Mucosa of rectum (tissue), 2 donors: ENCODE data around the gene SLC9A2.

Source experiments
- H3K27ac ChIP-seq, 2 donors: one replicate each; pipeline ENCODE4 v1.7.0; 2013; ENCODE audit warnings: inconsistent platforms in 2 of 2, low read depth in 2 of 2, low read length in 2 of 2
- H3K27me3 ChIP-seq, 2 donors: one replicate each; pipeline ENCODE4 v1.7.0; 2013; ENCODE audit warnings: low read length in 2 of 2; ENCODE audit not compliant: control insufficient read depth in 2 of 2, insufficient read depth in 2 of 2
- H3K36me3 ChIP-seq, 2 donors: one replicate each; pipeline ENCODE4 v1.7.0; 2013; ENCODE audit warnings: low read length in 2 of 2; ENCODE audit not compliant: control insufficient read depth in 2 of 2, insufficient read depth in 2 of 2
- H3K4me1 ChIP-seq, 2 donors: one replicate each; pipeline ENCODE4 v1.7.0; 2013; ENCODE audit warnings: low read length in 2 of 2, mild to moderate bottlenecking in 1 of 2; ENCODE audit not compliant: control insufficient read depth in 2 of 2, insufficient read depth in 2 of 2
- H3K4me3 ChIP-seq, 2 donors: one replicate each; pipeline ENCODE4 v1.7.0; 2013; ENCODE audit warnings: low read length in 2 of 2
- H3K9ac ChIP-seq, 2 donors: one replicate each; pipeline ENCODE4 v1.7.0; 2013; ENCODE audit warnings: low read length in 2 of 2, low read depth in 1 of 2, mild to moderate bottlenecking in 1 of 2
- H3K9me3 ChIP-seq, 2 donors: one replicate each; pipeline ENCODE4 v1.7.0; 2013; ENCODE audit warnings: low read length in 2 of 2; ENCODE audit not compliant: control insufficient read depth in 2 of 2
- donor health status: healthy.
- donor health status: Normal muscosa, but diverticular disease.

SLC9A2 gene

GRCh38 chr2:102748107-102748506 lies 128.8 kb downstream of the SLC9A2 start:
- Histone ChIP-seq H3K4me3 (no peak overlapping the region), H3K36me3 (no peaks in the 10 kb centered on the region), H3K9me3 (no peaks in the 10 kb centered on the region), H3K27me3 (no peaks in the 10 kb centered on the region), H3K27ac (no peak overlapping the region), H3K9ac (no peak overlapping the region), H3K4me1 (no peaks in the 10 kb centered on the region)

- no peaks in the 10 kb centered on the region for H3K36me3 ChIP-seq
- no peak overlapping the region for H3K27ac ChIP-seq
- no peaks in the 10 kb centered on the region for H3K27me3 ChIP-seq
- H3K9me3 ChIP-seq: no peaks in the 10 kb centered on the region
- H3K4me3 ChIP-seq: no peak overlapping the region
- no peaks in the 10 kb centered on the region for H3K4me1 ChIP-seq
- H3K9ac ChIP-seq: no peak overlapping the region
Observed at GRCh38 chr2:102749938-102750337, 130.6 kb downstream of the SLC9A2 start.

DNA sequence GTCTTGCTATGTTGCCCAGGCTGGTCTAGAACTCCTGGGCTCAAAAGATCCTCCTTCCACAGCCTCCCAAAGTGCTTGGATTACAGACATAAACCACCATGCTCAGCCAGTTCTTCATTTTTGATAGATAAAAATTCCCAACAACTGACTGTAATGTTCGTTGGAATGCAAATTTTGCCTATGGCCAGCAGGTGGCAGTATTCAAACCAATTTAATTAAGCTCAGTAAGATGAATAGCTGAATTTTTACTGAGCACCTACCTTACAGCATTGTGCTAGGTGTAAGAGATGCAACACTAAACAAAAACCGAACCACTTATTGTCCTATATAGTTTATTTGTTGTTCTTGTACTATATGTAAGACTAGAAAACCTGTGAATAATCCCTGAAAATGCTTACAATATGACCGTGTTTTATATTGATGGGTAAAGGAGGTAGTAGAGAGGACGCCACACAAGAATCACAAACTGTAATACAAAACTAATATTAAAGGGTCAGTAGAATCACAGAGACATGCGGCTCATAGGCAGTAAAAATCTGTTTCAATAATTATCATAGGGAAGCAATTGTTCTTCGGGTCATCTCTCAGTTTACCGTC lies 134.3 kb downstream of the SLC9A2 start:
- H3K4me1 ChIP-seq: no peaks in the 10 kb centered on the region
- no peaks in the 10 kb centered on the region for H3K36me3 ChIP-seq

DNA sequence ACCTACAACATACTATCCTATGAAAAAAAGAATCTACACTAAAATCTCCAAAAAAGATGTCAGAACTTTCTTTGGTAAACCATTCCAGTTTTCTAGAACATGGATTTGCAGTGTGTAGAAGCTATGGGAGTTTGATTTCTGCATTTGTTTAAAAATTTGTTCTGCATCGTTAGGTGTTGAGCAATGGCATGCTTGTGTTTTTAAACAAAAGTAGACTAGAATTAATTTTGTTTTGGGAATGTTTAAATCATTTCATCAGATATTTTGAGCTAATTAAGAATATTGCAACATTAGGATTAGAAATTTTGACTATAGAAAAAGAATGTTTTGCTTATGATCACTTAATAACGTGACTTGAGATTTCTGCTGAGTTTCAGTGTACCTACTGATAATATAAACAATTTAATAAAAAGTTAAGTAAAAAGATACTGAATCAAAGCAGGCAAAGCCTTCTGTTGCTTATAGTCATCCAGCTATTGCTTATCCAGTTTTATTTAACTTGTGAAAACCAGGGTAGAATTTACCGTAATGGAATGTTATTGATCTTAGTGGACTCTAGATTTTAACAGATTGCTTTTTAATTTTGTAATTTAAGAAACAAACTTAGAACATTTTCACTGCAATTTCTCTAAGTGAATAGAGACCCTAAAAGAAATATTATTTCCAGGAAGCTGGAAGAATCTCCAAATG lies 135.2 kb downstream of the SLC9A2 start:
- Histone ChIP-seq H3K27me3 (no peaks in the 10 kb centered on the region), H3K9ac (no peak overlapping the region), H3K4me3 (no peak overlapping the region), H3K9me3 (no peaks in the 10 kb centered on the region), H3K4me1 (no peaks in the 10 kb centered on the region), H3K27ac (no peak overlapping the region), H3K36me3 (no peaks in the 10 kb centered on the region)

More for the DNA sequence above, 134.3 kb downstream of the SLC9A2 start:
- Histone ChIP-seq H3K9ac (no peak overlapping the region), H3K4me3 (no peak overlapping the region), H3K27me3 (no peaks in the 10 kb centered on the region), H3K9me3 (no peaks in the 10 kb centered on the region), H3K27ac (no peak overlapping the region)

GRCh38 chr2:102755284-102755683 lies 135.9 kb downstream of the SLC9A2 start:
- no peaks in the 10 kb centered on the region for H3K27me3 ChIP-seq
- H3K9me3 ChIP-seq: no peaks in the 10 kb centered on the region
- H3K4me1 ChIP-seq: no peaks in the 10 kb centered on the region
- no peak overlapping the region for H3K4me3 ChIP-seq
- H3K9ac ChIP-seq: no peak overlapping the region
- H3K27ac ChIP-seq: no peak overlapping the region
- no peaks in the 10 kb centered on the region for H3K36me3 ChIP-seq

DNA sequence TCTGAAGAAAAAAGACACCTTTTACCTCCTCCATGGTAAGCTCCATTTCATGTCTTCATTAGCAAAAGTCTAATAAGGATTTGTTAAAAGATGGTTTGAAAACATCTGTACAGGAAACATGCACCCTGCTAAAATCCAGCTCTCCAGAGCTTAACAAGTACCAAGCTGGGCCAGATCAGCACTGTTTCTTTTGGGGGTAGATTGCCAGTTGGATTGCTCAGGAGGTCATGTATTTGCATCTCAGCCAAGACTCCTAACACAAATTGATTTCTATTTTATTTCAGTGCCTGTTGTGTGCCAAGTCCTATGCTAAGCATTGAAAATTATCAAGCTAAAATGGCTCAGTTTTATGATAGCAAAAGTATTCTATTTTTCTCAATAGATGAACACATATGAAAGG lies 139.1 kb downstream of the SLC9A2 start:
- Histone ChIP-seq H3K4me1 (no peaks in the 10 kb centered on the region), H3K36me3 (no peaks in the 10 kb centered on the region), H3K9me3 (no peaks in the 10 kb centered on the region), H3K27ac (no peak overlapping the region), H3K27me3 (no peaks in the 10 kb centered on the region), H3K9ac (no peak overlapping the region), H3K4me3 (no peak overlapping the region)
